NB4 (cell line): ENCODE data around the gene LTBP1.

ENCODE experiments used
- CTCF ChIP-seq: IDR thresholded peaks from one replicate; pipeline ENCODE4 v1.5.1; 2012; ENCODE audit warnings: low read depth, low read length
- MAX ChIP-seq: IDR thresholded peaks from 2 replicates; pipeline ENCODE4 v1.6.1; 2011; ENCODE audit warnings: low read depth, low read length
- MYC ChIP-seq: IDR thresholded peaks from 2 replicates; pipeline ENCODE4 v1.6.1; 2011; ENCODE audit warnings: low read depth, low read length
- POLR2A ChIP-seq: IDR thresholded peaks from 2 replicates; pipeline ENCODE4 v1.6.1; 2011; ENCODE audit warnings: mild to moderate bottlenecking; ENCODE audit not compliant: insufficient read length; ENCODE audit errors: extremely low read depth

GRCh38 chr2:33083699-33084387 is 137.1 kb downstream of the LTBP1 start:
- TF ChIP-seq CTCF (no peak), POLR2A (no peak), MAX (no peak), MYC (no peak)
